NCI-H345 (cell line): ENCODE data around the gene BFSP1.

Experiments used
- DNase-seq: peaks from one replicate; lab custom pipeline; 2025; lab: John Stamatoyannopoulos, UW

BFSP1 gene

GRCh38 chr20:17557675-17558006 is 26.5 kb upstream of the BFSP1 start:
- DNase-seq, result peak; percentile 16

- peak; percentile 64 for DNase-seq
These were observed 25.9 kb upstream of the BFSP1 start for GRCh38 chr20:17556837-17557674.

- no peak for DNase-seq
These were observed 23.9 kb upstream of the BFSP1 start for GRCh38 chr20:17555106-17555505.

DNA sequence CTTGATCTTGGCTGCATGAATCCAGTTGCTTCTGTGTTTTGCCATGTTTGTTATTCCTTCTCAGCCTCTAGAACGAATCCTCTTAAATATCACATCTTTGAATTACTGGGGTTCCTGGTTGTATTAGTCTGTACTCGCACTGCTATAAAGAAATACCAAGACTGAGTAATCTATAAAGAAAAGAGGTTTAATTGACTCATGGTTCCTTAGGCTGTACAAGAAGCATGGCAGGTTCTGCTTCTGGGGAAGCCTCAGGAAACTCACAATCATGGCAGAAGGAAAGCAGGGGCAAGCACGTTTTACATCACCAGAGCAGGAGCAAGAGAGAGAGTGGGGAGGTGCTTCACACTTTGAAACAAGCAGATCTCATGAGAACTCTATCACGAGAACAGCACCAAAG is 18.0 kb upstream of the BFSP1 start:
- no peak for DNase-seq

DNA sequence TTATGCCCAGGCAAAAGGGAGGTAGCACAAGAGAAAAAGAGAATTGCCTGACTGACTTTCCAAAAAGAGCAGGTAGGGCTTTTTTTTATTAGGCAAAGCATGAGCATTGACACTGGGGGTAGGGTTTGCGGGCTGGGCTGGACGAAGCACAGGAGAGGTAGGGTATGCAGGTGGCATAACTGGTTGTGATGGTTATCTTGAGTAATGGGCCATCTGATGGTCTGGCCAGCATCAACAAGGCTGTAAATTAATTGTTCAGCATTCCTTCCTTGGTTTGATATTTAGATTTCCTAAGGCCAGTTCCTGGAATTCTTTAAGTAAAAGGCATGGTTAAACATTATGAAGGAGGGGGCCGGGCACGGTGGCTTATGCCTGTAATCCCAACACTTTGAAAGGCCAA is 13.9 kb upstream of the BFSP1 start:
- no peak for DNase-seq

DNA sequence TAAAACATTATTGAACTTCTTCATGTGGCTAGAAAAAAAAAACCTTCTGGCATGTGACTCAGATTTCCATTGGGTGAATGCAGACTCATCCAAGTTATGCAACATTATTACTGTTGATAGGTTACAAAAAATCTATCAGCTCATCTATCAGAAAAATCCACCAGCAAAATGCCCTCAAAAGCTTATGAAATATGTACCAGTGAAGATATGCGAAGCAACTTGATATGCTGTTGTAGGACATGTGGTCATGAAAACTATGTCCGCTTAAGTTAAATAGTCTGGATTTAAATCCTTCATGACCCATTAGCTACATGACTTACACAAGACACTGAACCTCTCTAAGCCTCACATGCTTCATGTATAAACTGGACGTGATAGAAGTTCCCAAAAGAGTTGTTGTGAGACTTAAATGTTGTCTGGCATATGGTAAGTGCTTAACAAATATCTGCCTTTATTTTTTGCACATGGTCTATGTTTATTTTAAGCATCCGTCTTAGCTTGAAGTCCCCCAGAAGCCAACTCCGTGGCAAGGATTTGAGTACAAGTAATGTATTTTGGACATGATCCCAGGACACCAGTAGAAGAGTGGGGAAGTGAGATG is 12.5 kb upstream of the BFSP1 start:
- DNase-seq, result no peak

GRCh38 chr20:17542993-17543412 is 11.8 kb upstream of the BFSP1 start:
- no peak for DNase-seq

- no peak for DNase-seq
These were observed 11.3 kb upstream of the BFSP1 start for GRCh38 chr20:17542481-17542880.

GRCh38 chr20:17541996-17542395 is 10.8 kb upstream of the BFSP1 start:
- DNase-seq, result no peak

DNA sequence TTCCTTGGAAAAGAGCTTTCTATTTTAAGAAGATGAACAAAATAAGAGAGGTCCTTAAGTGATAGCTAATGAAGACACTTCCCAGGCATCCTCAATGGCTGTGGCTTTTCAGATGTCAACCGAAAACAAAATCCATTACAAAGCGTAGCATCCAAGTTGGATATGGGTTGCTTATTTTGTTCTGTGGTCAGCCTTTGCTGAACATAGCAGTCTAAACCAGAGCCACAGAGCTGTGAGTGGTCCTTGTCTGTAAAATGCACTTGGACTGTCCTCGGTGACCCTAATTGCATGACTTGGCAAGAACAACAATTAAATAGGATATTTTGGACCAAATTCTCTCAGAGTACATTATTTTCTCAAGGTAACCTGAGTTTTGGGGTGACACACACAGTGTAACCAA is 10.4 kb upstream of the BFSP1 start:
- no peak for DNase-seq

DNA sequence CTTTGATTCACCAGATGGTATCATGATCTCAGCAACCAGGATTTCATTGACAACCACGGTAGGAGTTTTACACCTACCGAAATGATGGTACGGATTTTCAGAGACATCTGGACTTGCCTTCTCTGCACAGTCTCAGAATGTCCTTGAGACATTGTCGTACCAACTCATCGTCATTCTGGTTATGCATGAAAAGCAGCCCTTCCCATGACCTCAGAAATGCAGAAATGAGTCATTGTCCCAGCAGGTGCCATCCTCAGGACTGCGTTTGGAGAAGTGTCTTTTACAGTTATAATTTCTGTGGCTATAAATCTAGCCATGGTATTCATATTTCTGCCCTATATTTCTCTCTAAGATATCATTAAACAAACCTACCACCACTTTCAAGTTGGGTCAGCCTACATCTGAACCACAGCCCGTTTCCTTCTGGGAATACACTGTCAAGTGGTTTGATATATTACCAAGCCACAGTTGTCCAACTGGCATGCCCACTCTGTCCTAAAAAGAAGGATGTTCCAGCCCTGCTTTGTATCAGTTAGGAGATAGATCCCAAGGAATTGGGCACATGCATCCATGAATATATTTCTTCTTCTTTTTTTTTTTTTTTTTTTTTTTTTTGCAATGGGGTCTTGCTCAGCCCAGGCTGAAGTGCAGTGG is 7.5 kb upstream of the BFSP1 start:
- DNase-seq, result no peak

DNA sequence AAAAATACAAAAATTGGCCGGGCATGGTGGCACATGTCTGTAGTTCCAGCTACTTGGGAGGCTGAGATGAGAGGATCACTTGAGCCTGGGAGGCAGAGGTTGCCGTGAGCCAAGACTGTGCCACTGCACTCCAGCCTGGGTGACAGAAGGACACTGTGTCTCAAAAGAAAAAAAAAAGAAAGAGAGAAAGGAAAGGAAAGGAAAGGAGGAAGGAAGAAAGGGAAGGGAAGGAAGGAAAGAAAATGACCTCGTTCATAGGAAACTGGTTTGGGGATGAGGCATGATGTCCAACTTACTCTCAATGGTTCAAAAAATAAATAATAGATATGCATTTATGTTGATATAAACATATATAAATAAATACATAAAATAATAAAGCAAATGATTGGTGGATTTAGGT is 6.8 kb upstream of the BFSP1 start:
- no peak for DNase-seq

DNA sequence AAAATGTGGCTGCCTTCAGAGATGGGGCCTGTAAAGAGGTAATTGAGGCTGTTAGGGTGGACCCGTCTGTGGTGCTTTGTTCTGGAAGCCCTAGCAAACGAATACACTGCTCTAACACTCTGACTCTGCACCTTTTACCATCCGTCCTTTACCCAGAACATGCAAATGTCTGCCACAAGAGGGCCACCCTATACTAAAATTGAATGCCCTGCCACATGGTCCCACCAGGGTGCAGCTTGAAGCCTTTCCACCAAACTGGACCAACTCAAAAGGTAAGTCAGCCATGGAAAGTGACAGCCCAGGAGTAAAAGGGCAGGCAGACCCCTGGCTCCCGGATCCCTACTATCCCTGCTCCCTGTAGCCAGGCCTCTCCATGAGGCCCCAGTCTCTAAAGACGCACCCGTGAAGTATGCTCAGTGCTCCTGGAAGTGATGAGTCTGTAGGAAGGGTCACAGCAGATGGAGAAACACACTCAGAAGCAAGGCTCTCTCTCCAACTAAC is 5.8 kb upstream of the BFSP1 start:
- DNase-seq, result peak; percentile 79

DNA sequence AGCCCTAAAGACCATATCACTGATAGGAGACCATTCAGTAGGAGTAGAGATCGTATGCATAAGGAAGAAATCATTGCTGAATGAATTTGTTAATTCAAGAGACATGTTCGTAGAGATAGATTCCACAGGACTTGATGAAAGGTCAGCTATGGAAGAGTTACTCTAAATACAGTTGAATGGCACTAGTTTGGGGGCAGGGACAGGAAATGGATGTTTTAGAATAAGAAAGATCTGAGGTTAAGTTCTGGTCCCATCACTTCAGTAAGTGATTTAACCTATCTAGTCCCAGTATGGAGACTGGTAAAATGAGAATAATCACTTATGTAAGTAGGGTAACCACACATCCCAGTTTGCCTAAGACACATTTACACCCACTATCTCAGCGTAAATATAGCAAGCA is 2.9 kb upstream of the BFSP1 start:
- DNase-seq, result no peak

- DNase-seq, result peak; percentile 75
These were observed 2.2 kb upstream of the BFSP1 start for GRCh38 chr20:17533396-17533795.

- no peak for DNase-seq
These were observed 466 bp upstream of the BFSP1 start for GRCh38 chr20:17531665-17532025.

GRCh38 chr20:17530153-17530552 is 1.0 kb downstream of the BFSP1 start:
- DNase-seq, result no peak

GRCh38 chr20:17529586-17529985 is 1.6 kb downstream of the BFSP1 start:
- no peak for DNase-seq

- peak; percentile 36 for DNase-seq
These were observed 5.5 kb downstream of the BFSP1 start for GRCh38 chr20:17525650-17526049.

DNA sequence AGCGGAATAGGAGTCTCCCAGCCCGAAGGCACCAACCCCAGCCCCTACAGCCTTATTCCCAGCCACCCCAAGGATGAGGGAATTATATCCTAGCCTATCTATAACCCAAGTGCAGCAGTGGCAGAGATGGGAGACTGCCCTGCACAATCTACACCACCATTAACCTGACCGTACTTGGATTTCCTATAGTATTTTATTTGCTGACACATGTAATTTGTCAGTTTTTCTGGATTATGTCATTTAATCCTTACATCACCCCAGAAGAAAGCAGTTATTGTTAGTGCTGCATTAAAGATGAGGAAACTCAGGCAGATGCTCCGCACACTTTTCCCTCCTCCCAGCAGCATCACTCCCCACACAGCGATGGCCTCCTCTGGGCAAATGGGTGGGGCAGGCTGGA is 6.0 kb downstream of the BFSP1 start:
- no peak for DNase-seq

- DNase-seq, result no peak
These were observed 6.6 kb downstream of the BFSP1 start for GRCh38 chr20:17524560-17524959.

DNA sequence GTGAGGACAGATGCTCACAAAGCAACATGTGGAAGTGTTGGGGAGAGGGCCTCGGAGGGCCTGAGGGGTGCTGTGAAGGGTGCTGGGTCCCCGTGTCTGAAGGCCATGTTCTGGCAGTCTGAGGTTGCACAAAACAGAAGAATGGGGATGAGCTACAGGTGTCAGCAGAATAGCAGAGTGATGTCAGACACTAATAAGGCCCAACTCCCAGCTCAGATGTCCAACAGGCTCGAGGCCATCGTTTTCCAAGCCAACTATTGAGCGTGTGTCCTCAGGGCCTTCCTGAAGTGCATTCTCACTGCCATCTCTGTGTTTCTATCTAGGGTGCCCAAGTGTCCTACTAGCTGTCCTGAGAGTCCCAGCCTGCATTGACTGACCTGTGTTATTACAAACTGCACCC is 7.9 kb downstream of the BFSP1 start:
- no peak for DNase-seq

DNA sequence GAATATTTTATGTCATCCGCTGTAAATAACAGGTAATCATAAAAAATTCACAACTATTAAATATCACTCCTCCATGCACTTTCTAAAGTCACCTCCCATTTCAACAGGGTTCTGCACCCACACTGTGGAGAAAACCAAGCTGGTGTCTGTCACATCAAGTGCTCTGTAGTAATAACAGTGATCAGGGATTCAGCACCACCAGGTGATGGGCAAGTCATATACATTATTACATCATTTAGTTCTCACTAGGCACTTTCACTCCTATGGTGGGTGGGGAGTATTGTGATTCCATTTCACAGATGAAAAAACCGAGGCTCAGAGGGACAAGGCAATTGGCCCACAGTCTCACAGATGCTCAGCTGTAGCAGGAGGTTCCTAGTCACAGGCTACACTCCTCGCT is 8.7 kb downstream of the BFSP1 start:
- DNase-seq, result no peak
